ENCODE results near the gene SPPL2B.

Gene SPPL2B

DNA sequence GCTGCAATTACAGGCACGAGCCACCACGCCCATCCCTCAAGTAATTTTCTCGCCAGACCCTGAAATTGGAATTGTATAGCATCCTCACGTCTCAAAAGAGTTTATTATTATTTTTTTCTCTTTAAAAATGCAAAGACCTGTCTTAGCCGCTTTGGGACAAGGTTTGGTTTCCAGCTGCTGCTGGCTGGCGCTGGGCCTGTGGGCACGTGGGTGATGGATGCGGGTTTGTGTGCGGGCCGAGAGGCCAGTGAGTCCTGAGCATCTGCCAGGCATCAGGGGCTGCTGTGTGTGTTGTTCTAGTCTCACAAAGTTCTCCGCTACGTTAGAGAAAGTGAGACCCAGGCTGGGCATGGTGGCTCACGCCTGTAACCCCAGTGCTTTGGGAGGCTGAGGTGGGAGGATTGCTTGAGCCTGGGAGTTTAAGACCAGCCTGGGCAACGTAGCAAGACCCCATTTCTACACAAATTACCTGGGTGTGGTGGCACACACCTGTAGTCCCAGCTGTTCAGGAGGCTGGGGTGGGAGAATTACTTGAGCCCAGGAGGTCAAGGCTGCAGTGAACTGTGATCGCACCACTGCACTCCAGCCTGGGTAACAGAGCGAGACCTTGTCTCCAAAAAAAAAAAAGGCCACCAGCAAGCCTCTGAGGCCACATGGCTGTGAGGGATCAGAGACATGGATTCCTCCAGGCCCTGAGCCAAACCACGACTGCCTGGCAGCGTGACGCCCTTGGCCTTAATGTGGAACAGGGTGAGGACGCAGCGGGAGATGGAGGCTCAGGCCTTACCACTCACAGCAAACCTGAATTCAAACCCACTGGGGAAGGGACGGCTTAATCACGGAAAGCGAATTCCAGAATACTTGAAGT is 26.9 kb downstream of the SPPL2B start:
- peak; percentile 64 for DNase-seq (ENCODE audit: low read depth)

DNA sequence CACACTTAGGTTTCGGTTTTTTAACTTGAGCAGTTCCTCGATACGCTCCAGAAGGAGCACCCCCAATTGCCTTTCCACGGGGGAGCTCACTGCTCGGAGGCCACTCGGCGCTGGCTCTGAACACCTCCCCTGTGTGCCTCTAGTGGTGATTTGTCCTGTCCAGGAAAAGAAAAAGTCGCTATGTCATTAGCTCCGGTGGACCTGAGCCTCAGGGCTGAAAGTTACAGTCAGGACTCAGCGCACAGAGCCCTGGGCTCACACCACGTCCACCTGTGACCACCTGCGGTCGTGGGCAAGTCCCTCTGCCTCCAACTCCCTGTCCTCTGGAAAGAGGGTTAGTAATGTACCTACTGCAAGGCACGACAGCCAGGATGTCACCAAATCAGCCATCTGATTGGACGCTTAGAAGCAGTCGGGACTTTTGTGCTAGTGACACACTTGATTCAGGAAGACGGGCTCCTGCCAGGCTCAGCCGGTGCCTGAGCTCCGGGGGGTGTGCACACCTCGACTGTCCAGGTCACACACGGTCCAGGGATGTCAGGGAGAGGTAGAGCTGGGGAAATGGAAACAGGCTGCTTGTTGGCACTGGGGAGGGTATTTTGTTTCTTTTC is 27.7 kb downstream of the SPPL2B start:
- no peak for DNase-seq (ENCODE audit: low read depth)

DNA sequence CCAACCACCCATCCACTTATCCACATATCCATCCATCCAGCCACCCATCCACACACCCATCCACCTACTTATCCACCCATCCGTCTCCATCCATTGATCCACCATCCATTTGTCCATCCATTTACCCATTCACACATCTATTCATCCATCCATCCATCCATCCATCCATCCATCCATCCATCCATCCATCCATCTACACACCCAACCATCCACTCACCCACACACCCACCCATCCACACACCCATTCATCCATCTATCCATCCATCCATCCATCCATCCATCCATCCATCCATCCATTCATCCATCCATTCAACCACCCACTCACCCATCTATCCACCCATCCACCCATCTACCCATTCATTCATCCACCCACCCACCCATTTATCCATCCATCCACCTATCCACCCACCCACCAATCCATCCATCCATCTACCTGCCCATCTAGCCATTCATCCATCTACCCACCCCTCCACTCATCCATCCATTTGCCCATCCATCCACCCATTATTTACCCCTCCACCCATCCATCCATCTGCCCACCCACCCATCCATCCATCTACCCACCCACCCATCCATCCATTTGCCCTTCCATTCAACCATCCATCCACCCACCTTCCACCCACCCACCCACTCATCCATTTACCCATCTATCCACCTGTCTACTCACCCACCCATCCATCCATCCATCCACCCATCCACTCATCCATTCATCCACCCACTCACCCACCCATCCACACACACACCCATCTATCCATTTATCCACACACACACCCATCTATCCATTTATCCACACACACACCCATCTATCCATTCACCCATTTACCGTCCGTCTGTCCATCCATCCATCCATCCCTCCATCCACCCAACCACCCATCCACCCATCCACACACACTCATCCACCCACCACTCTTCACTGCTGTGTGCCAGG is 29.1 kb downstream of the SPPL2B start:
- DNase-seq (ENCODE audit: low read depth): no peak

DNA sequence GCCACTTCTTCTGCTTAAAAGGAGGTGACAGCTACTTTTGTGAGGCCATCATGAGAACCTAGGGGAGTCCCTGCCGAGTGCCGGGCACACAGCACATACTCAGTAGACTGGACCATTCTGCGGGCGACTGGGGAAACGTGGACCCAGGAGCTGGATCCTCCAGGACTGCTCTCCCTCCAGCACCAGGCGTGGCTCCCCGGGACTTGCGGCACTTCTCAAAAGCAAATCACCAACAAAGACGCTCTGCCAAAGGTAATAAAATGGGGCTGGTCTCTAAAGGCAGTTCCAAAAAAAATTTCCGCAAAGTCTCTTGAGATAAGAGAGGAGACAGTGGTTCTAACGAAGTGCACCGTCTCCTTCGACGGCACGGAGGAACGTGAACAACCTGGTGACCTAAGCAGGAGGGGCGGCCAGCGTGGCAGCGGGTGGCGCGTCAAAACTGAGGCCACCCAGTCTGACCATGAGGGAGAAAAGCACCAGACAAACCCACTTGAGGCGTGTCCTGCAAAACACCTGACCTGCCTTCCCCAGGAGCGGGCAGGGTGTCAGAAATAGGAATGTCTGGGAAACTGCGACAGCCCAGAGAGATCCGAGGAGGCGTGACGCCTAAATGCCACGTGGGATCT is 30.2 kb downstream of the SPPL2B start:
- no peak for DNase-seq (ENCODE audit: low read depth)

DNA sequence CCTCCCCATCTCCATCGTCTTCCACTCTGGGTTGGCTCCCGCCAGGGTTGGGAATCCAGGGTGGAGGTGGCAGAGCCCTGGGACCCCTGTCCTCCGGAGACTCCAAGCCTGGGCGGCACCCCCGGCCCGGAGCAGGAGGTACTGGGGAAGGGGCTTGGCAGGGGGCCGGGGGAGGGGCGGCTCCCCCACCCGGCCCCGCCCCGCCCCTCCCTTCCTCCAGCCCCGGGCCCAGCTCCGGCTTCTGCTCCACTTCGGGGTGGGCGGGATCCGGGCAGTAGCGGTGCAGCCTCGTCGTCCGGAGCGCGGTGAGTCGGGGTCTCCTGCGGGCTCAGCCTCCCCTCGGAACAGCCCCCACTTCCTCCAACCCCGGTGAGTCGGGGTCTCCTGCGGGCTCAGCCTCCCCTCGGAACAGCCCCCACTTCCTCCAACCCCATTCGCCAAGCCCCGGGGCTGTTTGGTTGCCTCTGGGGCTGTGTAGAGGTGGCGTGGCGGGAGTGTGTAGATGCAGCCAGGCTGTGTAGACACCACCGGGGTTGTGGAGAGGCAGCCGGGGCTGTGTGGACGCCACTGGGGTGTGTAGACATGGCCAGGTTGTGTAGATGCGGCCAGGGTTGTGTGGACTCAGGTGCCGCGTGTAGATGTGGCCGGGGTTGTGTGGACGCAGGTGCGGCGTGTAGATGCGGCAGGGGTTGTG is 31.7 kb downstream of the SPPL2B start, which contains the start of gene TMPRSS9:
Gene TMPRSS9 (plus strand): TSS at position 274 of the 694 bp plus-strand sequence. CDS start 29,521 bp downstream, outside the sequence.
- no peak for DNase-seq (ENCODE audit: low read depth)

DNA sequence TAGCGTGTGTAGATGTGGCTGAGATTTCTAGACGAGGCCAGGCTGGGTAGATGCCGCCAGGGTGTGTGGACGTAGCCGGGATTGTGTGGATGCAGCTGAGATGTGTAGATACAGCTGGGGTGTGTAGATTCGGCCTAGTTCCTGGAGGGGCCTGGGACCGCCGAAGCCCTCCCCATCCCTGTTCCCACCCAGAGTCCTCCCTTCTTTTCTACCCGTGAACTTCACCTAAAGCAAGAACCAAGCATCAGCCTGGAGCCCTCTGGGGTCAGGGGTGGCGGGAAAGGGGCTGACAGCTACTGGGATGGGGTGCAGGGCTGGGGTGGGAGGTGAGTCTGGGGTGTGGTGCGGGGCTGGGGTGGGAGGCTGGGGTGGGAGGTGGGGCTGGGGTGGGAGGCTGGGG is 32.3 kb downstream of the SPPL2B start:
- DNase-seq (ENCODE audit: low read depth): no peak

DNA sequence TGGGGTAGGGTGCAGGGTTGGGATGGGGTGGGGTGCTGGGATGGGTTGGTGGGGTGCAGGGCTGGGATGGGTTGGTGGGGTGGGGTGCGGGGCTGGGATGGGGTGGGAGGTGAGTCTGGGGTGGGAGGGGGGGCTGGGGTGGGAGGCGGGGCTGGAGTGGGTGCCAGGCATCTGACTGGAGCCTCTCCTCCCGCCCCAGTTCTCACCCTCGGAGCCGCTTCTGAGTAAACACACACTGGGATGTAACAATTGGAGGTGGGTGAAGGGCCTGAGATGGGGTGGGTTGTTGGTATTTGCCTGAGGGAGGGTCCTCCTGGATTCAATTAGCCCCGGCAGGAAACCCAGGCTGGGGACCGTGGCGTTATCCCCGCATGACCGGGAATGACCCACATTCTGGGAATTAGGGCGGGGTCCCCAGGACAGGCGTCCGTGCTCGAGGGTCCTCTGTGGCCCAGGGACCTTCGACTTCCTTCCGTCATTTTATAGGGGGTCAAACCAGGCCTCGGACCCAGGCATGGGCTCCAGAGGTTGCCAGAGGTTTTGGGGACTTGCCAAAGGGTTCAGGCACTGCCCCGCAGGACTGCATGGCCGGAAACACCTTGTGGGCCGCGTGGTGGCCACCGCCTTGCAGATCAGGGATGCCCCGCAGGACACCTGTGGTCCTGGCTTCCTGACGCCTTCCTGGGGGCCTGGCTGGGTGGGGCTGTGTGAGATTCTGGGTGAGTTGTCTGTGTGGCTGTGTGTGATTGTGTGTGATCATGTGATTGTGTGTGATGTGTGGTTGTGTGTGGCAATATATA is 33.0 kb downstream of the SPPL2B start:
- DNase-seq (ENCODE audit: low read depth): no peak

DNA sequence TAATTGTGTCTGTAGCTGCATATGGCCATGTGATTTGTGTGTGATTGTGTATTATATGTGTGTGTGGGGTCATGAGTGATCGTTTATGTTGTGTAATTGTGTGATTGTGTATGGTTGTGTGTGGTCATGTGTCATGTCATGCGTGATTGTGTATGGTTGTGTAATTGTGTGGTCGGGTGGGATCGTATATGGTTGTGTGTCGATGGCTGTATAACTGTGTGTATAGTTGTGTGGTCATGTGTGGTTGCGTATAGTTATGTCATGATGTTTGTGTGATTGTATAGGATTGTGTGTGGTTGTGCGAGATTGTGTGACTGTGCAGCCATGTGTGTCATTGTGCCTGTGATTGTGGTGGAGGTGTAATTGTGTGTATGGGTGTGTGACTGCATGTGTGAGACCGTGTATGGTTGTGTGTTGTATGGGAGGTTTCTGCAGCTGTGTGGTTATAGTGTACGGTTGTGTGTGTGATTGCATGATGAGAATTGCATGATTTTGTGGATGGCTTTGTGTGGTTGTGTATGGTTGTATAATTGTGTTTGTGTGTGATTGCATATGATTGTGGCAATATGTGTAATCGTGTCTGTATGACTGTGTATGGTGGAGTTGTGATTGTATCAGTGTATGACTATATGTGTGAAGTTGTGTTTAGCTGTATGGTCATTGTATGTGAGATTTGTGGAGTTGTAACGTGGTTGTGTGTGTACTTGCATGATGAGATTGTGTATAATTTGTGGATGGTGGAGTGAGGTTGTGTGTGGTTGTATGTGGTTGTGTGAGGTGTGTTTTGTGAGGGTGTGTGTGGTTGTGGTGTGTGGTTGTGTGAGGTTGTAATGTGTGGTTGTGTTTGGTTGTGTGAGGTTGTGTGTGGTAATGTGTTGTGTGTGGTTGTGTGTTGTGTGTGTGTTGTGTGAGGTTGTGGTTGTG is 33.8 kb downstream of the SPPL2B start:
- DNase-seq (ENCODE audit: low read depth): no peak

DNA sequence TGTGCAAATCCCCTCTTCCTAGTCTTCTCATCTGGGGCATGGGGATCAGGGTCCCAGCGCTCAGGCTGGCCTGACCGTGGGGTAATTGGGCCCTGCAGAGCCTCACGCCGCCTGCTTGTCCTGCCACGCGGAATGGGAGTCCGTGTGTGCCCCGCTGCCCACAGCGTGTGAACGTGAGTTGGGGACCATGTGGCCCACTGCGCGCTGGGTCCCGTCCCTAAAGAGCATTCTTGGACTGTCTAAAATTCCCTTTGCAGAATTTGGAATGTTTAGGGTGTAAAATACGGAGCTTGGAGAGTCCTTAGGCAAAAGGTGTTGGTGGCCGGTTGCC is 34.5 kb downstream of the SPPL2B start:
- no peak for DNase-seq (ENCODE audit: low read depth)

DNA sequence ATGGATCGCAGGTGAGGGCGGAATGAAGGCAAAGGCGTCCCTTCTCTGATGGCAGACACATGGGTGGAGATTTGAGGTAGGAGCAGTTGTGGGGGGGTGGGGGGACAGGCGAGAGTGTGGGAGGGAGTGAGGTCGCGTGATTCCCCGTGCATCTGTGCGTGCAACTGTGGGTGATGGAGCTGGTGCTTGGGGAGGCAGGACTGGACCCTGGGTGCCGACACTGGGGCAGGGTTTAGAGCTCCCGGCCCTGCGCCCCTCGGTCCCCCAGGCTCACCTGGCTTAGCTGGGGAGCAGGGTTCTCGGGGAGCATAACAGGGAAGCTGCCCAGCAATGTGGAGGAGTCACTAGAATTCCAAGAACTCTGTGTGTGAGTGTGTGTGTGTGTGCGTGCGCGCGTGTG is 34.9 kb downstream of the SPPL2B start:
- no peak for DNase-seq (ENCODE audit: low read depth)

DNA sequence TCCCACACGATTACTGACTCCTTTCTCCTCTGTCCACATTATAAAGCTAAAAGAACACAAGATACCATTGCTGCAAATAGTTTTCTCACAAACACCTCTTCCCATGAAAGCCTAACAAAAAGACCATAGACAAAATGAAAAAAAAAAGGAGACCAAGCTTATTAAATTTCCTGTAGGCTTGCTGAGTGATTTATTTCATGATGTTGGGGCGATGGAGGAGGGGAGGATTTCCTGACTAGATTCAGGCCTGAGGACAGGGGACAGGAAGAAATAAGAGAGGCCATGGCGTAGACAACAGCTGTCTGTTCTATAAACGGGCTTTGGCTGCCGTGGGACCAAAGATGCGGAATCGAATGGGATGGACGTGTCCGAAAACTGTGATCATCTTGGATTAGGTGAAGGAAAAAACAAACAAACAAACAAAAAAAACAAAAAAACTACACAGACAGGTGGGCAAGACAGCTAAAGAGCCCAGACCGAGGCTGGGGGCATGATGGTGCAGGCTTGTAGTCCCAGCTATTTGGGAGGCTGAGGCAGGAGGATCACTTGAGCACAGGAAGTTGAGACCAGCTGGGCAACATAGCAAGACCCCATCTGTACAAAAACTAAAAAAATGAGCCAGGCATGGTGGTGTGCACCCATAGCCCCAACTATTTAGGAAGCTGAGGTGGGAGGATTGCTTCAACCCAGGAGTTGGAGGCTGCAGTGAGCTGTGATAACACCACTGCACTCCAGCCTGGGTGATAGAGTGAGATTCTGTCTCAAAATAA is 36.9 kb downstream of the SPPL2B start:
- no peak for DNase-seq (ENCODE audit: low read depth)

DNA sequence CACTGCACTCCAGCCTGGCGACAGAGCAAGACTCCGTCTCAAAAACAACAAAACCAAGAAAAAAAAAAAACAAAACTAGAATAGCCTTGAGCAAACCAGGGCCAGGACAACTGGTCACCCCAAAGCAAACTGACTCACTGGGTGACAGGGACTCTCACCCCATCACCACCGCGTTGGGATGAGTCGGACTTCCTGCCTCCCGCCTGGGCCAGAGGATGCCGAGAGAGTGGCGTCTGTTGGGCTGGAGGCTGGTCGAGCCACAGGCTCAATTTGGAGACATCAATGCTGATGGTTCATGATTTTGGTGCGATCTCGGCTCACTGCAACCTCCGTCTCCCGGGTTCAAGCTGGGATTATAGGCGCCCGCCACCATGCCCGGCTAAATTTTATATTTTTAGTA is 43.2 kb downstream of the SPPL2B start:
- peak; percentile 82 for DNase-seq (ENCODE audit: low read depth)

DNA sequence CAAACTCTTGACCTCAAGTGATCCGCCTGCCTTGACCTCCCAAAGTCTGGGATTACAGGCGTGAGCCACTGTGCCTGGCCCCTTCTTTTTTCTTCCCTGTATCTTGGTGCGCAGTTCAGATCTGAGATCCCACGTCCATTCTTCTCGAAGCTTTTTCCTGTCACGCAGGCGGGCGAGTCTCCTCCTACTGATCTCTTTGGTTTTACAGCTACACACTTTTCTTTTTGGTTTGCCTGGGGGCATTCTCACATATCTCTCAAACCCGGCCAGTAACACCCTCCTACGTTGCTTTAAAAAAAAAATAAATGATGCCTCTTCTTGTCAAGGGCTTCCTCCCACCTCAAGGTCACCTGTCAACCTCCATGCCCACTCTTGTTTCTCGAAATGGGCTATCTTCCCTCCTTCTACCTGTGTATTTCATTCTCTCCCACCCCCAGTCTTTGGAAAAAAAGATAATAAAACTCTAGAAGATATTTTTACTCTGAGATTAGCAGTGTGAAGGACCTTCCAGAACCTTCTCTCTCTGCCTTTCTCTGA is 43.7 kb downstream of the SPPL2B start:
- DNase-seq (ENCODE audit: low read depth): peak; percentile 56

DNA sequence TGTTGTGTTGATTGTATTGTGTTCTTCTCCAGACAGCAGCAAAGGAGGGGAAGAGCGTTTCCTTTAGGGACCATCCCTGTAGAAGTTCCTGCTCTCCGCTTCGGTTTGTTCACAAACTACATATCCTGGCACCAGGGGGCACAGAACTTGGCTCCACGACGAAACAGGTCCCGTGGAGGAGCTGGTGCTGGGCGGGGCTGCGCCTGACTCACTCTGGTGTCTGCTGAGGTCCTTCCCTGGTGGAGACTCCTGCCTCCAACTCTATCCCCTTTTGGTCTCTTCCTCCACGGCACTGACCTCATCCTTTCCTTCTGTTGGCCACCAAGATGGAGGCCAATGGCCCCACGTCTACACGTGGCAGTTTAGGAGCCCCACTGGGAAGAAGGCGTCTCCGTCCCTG is 46.3 kb downstream of the SPPL2B start:
- DNase-seq (ENCODE audit: low read depth): no peak

DNA sequence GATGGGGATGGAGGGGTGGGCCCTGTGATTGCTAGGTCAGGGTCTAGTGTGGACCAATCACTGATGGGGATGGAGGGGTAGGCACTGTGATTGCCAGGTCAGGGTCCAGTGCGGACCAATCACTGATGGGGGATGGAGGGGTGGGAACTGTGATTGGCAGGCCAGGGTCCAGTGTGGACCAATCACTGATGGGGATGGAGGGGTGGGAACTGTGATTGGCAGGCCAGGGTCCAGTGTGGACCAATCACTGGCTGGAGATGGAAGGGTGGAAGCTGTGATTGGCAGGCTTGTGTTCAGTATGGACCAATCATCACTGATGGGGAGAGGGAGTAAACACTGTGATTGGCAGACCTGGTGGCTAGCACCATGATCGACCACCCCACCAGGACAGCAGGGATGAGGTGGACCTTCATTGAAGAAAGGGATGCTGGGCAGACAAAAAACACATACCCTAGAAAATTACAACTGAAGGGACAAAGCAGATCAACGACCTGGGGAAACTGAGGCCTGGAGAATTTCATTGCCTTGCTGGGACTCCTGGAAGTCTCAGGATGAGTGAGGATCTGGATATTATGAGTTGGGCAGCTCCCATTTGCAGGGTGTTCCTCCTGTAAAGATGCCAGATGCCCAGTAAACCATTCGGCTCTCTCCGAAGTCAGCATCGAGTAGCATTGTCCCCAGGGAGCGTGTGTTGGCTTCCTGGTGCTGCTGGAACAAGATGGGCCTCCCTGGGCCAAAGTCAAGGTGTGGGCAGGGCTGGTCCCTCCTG is 47.1 kb downstream of the SPPL2B start:
- DNase-seq (ENCODE audit: low read depth): no peak

DNA sequence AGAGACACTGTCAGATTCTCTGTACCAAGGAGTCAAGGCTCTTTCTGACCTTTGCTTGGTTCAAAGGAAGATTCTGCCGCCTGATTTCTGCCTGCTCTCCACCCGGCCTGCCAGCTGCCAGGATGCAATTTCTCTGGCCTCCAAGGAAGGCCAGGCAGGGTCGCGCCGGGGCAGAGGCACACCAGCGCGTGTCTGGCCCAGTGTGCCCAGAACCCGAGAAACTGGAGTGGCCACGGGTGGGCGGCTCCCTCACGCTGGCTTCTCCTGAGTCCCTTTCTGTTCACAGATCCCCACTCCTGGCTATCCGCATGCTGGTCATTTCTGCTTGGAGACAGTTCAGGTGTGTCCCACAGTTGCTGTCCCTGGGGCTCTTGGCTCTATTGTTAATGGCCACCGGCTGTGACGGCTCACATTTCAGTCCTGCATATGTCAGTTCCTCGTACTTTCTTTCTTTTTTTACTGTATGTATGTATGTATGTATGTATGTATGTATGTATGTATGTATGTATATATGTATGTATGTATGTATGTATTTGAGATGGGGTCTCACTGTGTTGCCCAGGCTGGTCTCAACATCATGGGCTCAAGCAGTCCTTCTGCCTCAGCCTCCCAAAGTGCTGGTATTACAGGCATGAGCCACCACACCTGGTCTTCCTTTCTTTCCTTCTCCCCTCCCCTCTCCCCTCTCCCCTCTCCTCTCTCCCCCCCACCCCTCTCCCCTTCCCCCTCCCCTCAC is 48.5 kb downstream of the SPPL2B start:
- no peak for DNase-seq (ENCODE audit: low read depth)

DNA sequence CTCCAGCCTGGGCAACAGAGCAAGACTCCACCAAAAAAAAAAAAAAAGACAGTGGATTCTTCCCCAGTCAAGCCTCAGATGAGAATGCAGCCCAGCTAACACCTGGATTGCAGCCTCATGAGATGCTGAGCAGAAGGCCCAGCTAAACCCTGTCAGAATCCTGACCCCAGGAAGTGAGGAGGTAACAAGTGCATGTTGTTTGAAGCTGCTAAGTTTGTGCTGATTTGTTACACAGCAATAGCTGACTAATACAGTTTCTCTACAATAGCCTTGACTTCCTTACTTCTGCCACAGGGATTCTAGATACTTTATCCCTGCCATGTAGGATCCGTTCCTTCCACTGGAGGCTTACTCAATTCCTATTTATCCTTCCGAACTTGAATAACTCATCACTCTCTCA is 52.1 kb downstream of the SPPL2B start:
- DNase-seq (ENCODE audit: low read depth): no peak

Data from EH (cell line).